ENCODE data around the gene CPZ. TPM values are rescaled to one million over a fixed set of nuclear protein-coding genes. Genes with fewer than 3 reads are reported as not detected.

Gene CPZ
- total RNA-seq, 4 donors from 2014 or later = 0.76 to 12.2 (median 1.9) TPM

DNA sequence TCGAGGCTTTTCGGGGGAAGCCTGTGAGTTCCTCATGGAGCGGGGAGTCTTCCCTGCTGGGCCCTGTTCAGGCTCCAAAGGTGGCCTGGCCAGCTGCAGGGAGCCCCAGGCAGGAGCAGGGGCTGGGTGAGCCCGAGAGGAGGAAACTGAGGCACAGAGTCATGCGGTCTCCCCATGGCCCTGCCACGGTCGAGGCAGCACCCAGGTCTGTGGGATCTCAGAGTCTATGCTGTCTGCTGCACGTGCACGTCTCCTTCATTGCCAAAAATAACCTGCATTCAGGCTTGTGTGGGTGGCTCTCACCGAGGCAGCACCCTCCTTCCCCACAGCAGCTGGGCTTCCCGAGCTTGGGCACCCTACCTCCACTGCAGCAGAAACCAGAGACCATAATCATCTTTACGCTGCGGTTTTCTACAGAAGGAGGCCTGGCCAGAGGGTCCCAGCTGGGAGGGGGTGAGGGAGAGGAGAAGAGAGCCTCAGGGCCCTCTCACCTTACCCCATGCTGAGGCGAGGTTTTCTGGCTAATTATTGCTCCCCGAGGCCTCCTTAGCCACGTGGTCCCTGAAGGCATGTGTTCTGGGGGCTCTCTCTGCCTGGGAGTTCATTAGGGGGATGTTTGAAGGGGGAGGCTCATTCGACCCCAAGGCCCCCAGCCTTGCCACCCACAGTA is 64.3 kb downstream of the CPZ start:
- WGBS, 2 donors = 68% methylated on average over 3 of the region's 17 CpGs; no CpG with 5 or more reads in 1 of the 2 donors
- DNase-seq = no peak
- H3K27ac ChIP-seq = no peak overlapping the region
- no peaks in the 10 kb centered on the region for H3K36me3 ChIP-seq
- no peak for TF ChIP-seq POLR2A (IDR thresholded peaks at IDR 0.05)
- TF ChIP-seq, protein P1, sequence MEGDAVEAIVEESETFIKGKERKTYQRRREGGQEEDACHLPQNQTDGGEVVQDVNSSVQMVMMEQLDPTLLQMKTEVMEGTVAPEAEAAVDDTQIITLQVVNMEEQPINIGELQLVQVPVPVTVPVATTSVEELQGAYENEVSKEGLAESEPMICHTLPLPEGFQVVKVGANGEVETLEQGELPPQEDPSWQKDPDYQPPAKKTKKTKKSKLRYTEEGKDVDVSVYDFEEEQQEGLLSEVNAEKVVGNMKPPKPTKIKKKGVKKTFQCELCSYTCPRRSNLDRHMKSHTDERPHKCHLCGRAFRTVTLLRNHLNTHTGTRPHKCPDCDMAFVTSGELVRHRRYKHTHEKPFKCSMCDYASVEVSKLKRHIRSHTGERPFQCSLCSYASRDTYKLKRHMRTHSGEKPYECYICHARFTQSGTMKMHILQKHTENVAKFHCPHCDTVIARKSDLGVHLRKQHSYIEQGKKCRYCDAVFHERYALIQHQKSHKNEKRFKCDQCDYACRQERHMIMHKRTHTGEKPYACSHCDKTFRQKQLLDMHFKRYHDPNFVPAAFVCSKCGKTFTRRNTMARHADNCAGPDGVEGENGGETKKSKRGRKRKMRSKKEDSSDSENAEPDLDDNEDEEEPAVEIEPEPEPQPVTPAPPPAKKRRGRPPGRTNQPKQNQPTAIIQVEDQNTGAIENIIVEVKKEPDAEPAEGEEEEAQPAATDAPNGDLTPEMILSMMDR (IDR thresholded peaks at IDR 0.05) = no peak
- H3K4me3 ChIP-seq = no peak overlapping the region
- H3K4me1 ChIP-seq = no peaks in the 10 kb centered on the region
- H3K9me3 ChIP-seq = no peaks in the 10 kb centered on the region
- peaks cover 0 to 50% (median 0%) of the 10 kb centered on the region in 4 donors for H3K27me3 ChIP-seq
- intact Hi-C loops (cut with DNase I) = no loop called here

DNA sequence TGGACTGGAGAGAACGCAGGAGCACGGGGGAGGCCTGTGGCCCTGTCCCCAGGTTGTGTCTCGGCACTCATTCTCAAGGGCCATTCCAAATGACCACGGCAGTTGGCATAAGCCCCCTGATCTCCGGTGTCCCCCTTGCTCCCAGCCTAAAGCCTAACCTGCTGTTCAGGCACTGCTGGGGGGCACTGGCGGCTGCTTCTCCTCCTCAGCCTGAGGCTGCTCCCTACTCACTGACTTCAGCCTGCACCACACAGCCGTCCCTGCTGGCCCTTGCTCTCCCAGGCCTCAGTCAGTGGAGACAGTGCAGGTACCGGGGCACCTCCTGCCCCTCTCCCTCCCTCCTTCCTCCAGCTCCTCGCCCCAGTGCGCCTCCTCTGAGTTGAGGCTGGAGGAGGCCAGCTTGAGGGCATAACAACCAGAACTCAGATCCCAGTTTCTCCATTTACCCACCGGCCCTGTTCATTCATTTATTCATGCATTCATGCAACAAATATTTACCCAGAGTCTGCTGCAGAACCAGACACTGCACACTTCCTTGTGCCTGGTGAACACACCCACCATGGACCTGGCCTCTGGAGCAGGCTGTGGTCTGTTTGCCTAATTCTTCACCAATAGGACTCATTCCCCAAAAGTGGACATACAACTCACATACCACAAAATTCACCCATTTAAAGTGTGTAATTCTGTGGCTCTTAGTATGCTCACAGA is 65.0 kb downstream of the CPZ start:
- no peak overlapping the region for H3K27ac ChIP-seq
- no peak for DNase-seq
- H3K4me1 ChIP-seq = no peaks in the 10 kb centered on the region
- no peak overlapping the region for H3K4me3 ChIP-seq
- no peaks in the 10 kb centered on the region for H3K9me3 ChIP-seq
- TF ChIP-seq, protein P1 (IDR thresholded peaks at IDR 0.05) = no peak
- TF ChIP-seq POLR2A (IDR thresholded peaks at IDR 0.05) = no peak
- peaks cover 0 to 47% (median 0%) of the 10 kb centered on the region in 4 donors for H3K27me3 ChIP-seq
- 60 to 75% methylated on average over 1 to 11 of the region's 11 CpGs for WGBS, 2 donors
- intact Hi-C loops (cut with DNase I) = no loop called here
- H3K36me3 ChIP-seq = no peaks in the 10 kb centered on the region

DNA sequence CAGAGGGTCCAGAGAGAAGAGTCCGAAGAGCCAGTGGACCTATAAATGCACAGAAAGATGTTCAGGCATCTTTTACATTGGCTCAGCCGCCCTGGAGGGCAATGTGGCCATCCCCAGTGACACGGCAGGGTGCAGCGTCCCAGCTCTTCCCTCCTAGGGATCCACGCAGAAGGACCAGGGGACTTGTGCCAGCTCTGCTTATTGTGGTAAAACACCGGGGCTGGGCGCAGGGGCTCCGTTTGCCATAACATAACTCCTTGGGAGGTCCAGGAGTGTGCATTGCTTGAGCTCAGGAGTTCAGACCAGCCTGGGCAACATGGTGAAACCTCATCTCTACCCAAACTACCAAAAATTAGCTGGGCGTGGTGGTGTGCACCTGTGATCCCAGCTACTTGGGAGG is 70.2 kb downstream of the CPZ start:
- Histone ChIP-seq H3K9me3 (no peaks in the 10 kb centered on the region), H3K4me3 (no peak overlapping the region), H3K36me3 (no peaks in the 10 kb centered on the region), H3K27ac (no peak overlapping the region), H3K4me1 (no peaks in the 10 kb centered on the region), H3K27me3 (peaks cover 0 to 62% (median 0%) of the 10 kb centered on the region in 4 donors)
- intact Hi-C loops (cut with DNase I) = no loop called here
- no peak for TF ChIP-seq POLR2A (IDR thresholded peaks at IDR 0.05)
- TF ChIP-seq, protein P1 (IDR thresholded peaks at IDR 0.05) = no peak
- DNase-seq = no peak
- 80 to 81% methylated on average over 7 to 8 of the region's 9 CpGs for WGBS, 2 donors

DNA sequence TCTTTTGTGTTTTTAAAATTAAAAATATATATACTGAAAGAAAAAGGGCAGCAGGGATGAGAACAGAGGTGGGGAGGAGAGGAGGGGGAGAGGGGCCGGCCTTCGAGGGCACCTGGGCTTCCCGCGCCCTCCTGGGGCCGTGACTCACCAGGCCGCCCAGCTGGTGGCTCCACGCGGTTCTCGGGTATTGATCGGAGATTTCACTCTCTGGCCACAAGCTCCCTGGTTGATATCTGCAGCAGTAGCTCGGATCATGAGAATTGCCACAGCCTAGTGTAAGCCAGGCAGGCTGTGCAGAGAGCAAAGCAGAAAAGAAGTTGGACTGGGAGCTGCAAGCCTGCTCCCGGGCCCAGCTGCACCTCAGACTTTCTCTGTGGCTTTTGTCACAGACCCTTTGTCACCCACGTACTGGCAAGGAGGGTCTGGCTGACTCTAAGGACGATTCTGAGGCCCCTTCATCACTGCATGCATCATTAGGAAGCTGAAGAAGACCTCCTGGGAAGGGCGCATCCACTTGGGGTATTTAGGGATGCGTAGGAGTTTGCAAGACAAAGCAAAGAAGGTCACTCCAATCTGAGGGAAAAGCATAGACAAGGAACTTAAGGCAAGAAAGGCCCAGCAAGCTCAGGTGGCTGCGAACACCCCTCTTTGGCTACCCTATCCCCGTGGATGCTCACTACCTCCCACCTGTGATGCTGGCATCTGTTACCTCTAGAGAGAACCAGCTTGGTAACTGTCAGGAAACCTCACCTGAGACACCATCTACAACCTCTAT is 71.7 kb downstream of the CPZ start:
- intact Hi-C loops (cut with DNase I) = no loop called here
- 54 to 56% methylated on average over 16 to 18 of the region's 18 CpGs for WGBS, 2 donors
- Histone ChIP-seq H3K4me1 (no peaks in the 10 kb centered on the region), H3K36me3 (no peaks in the 10 kb centered on the region), H3K4me3 (no peak overlapping the region), H3K27ac (no peak overlapping the region), H3K27me3 (peaks cover 0 to 62% (median 0%) of the 10 kb centered on the region in 4 donors), H3K9me3 (no peaks in the 10 kb centered on the region)
- DNase-seq = no peak
- TF ChIP-seq, protein P1 (IDR thresholded peaks at IDR 0.05) = no peak
- TF ChIP-seq POLR2A (IDR thresholded peaks at IDR 0.05) = no peak

DNA sequence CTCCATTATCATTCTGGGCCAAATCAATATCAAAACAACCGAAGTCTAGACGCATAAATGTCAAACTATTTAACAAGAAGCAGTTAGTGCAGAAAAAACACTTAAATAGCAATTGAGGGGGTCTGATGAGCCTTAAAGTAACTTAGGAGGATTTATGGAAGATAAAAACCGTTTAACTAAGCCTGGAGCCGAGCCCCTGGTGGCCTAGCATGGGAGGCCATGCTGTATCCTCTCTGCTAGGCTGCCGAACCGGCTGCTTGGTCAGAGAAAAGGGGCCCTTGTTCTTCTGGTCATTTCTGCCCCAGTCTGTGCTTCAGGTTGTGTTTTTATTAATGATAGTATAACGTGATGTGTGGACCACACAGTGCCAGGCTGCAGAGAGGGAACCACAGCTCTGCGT is 72.4 kb downstream of the CPZ start:
- DNase-seq = no peak
- no peaks in the 10 kb centered on the region for H3K36me3 ChIP-seq
- no peaks in the 10 kb centered on the region for H3K4me1 ChIP-seq
- no peaks in the 10 kb centered on the region for H3K9me3 ChIP-seq
- H3K4me3 ChIP-seq = no peak overlapping the region
- H3K27ac ChIP-seq = no peak overlapping the region
- H3K27me3 ChIP-seq = peaks cover 0 to 62% (median 0%) of the 10 kb centered on the region in 4 donors
- TF ChIP-seq POLR2A (IDR thresholded peaks at IDR 0.05) = no peak
- TF ChIP-seq, protein P1 (IDR thresholded peaks at IDR 0.05) = no peak
- intact Hi-C loops (cut with DNase I) = no loop called here
- WGBS, 2 donors = 58 to 62% methylated on average over 7 to 8 of the region's 8 CpGs
